ENCODE data around the gene CHD5. TPM values are rescaled to one million over a fixed set of nuclear protein-coding genes. Genes with fewer than 3 reads are reported as not detected.

The CHD5 gene
- total RNA-seq, 1 experiment from 2014 or later: 2.4 TPM

DNA sequence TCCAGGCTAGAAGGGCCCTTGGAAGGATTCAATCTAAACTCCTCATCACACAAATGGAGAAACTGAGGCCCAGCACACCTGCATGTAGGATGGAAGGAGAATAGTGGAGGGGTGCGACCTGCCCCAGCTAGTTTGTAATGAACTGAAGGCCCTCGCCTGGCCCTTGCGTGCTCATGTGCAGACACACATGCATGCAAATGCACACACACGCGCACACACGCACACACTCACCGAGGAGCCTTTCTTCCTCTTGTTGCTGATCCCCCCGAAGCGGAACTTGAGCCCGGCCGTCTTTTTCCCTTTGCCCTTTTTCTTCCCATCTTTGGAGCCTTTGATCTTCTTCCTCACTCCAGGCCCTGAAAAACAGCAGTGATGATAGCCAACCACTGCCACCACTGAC is 27.9 kb downstream of the CHD5 start:
- peaks cover 14% of the 10 kb centered on the region for H3K27me3 Mint-ChIP-seq (ENCODE audit: low read depth)
- no peak overlapping the region for H3K4me3 Mint-ChIP-seq
- ChIA-PET POLR2A (no interaction called here), CTCF (interaction anchor here (0.6 to 1.3 kb wide), 5 partner anchors 10 to 114 kb away, joined by 3 to 7 read pairs (median 3); no protein-coding TSS in a partner anchor)
- H3K36me3 Mint-ChIP-seq: no peaks in the 10 kb centered on the region
- no peak overlapping the region for H3K27ac Mint-ChIP-seq
- TF ChIP-seq GRHL2 (CRISPR knock-in tag; IDR thresholded peaks at IDR 0.05; ENCODE audit: insufficient replicate concordance, severe bottlenecking) (no peak), SMAD4 (CRISPR knock-in tag; IDR thresholded peaks at IDR 0.05) (no peak), CBFB (CRISPR knock-in tag; IDR thresholded peaks at IDR 0.05; ENCODE audit: low read depth) (no peak), RORB (CRISPR knock-in tag; IDR thresholded peaks at IDR 0.05) (no peak)
- TF ChIP-seq, protein P1, sequence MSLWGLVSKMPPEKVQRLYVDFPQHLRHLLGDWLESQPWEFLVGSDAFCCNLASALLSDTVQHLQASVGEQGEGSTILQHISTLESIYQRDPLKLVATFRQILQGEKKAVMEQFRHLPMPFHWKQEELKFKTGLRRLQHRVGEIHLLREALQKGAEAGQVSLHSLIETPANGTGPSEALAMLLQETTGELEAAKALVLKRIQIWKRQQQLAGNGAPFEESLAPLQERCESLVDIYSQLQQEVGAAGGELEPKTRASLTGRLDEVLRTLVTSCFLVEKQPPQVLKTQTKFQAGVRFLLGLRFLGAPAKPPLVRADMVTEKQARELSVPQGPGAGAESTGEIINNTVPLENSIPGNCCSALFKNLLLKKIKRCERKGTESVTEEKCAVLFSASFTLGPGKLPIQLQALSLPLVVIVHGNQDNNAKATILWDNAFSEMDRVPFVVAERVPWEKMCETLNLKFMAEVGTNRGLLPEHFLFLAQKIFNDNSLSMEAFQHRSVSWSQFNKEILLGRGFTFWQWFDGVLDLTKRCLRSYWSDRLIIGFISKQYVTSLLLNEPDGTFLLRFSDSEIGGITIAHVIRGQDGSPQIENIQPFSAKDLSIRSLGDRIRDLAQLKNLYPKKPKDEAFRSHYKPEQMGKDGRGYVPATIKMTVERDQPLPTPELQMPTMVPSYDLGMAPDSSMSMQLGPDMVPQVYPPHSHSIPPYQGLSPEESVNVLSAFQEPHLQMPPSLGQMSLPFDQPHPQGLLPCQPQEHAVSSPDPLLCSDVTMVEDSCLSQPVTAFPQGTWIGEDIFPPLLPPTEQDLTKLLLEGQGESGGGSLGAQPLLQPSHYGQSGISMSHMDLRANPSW (CRISPR knock-in tag; conservative IDR thresholded peaks at IDR 0.05; ENCODE audit: low read depth): no peak
- TF ChIP-seq, protein P2, sequence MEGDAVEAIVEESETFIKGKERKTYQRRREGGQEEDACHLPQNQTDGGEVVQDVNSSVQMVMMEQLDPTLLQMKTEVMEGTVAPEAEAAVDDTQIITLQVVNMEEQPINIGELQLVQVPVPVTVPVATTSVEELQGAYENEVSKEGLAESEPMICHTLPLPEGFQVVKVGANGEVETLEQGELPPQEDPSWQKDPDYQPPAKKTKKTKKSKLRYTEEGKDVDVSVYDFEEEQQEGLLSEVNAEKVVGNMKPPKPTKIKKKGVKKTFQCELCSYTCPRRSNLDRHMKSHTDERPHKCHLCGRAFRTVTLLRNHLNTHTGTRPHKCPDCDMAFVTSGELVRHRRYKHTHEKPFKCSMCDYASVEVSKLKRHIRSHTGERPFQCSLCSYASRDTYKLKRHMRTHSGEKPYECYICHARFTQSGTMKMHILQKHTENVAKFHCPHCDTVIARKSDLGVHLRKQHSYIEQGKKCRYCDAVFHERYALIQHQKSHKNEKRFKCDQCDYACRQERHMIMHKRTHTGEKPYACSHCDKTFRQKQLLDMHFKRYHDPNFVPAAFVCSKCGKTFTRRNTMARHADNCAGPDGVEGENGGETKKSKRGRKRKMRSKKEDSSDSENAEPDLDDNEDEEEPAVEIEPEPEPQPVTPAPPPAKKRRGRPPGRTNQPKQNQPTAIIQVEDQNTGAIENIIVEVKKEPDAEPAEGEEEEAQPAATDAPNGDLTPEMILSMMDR (IDR thresholded peaks at IDR 0.05): no peak
- ATAC-seq (no peak), DNase-seq (ENCODE audit: low spot score) (no peak)
- no peaks in the 10 kb centered on the region for H3K9me3 Mint-ChIP-seq
- H3K4me1 Mint-ChIP-seq: peaks cover 4% of the 10 kb centered on the region; the same call in 1 of the 2 replicates

DNA sequence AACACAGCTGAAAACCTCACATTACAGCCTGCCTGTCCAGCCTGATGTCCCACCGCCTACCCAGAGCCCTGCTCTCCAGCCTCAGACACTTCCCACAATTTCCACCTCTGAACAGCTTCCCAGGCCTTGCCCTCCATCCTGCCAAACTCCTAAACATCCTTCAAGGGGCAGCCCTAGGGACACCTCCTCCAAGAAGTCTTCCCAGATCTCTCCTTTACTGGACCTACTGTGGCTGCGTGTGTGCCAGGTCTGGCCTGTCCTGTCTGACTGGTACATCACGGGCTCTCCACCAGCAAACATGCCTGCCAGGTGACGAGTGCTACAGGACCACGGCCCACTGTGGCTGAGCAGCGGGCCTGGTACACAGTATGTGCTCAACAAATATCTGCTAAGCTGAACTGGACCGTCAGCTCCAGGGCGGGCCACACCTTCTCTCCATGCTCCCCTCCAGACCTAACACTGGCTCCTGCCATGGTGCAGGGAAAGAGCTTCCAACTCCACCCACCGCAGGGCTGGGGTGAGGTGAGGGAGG is 28.8 kb downstream of the CHD5 start:
- H3K36me3 Mint-ChIP-seq: no peaks in the 10 kb centered on the region
- ChIA-PET CTCF (interaction anchor here (0.6 to 0.8 kb wide), 2 partner anchors 10 to 54 kb away, joined by 3 to 4 read pairs; no protein-coding TSS in a partner anchor), POLR2A (no interaction called here)
- peaks cover 19% of the 10 kb centered on the region for H3K27me3 Mint-ChIP-seq (ENCODE audit: low read depth)
- no peak overlapping the region for H3K27ac Mint-ChIP-seq
- no peak overlapping the region for H3K4me3 Mint-ChIP-seq
- no peaks in the 10 kb centered on the region for H3K9me3 Mint-ChIP-seq
- peaks cover 4% of the 10 kb centered on the region; the same call in 1 of the 2 replicates for H3K4me1 Mint-ChIP-seq
- DNase-seq (ENCODE audit: low spot score) (no peak), ATAC-seq (no peak)
- TF ChIP-seq MXD4 (CRISPR knock-in tag; IDR thresholded peaks at IDR 0.05; ENCODE audit: borderline replicate concordance): no peak
- TF ChIP-seq, protein P3, sequence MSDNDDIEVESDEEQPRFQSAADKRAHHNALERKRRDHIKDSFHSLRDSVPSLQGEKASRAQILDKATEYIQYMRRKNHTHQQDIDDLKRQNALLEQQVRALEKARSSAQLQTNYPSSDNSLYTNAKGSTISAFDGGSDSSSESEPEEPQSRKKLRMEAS (CRISPR knock-in tag; IDR thresholded peaks at IDR 0.05): no peak
- no peak for TF ChIP-seq SMAD4 (CRISPR knock-in tag; IDR thresholded peaks at IDR 0.05)
- TF ChIP-seq JUN (CRISPR knock-in tag; IDR thresholded peaks at IDR 0.05): no peak
- TF ChIP-seq, protein P4, sequence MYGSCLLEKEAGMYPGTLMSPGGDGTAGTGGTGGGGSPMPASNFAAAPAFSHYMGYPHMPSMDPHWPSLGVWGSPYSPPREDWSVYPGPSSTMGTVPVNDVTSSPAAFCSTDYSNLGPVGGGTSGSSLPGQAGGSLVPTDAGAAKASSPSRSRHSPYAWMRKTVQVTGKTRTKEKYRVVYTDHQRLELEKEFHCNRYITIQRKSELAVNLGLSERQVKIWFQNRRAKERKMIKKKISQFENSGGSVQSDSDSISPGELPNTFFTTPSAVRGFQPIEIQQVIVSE (CRISPR knock-in tag; IDR thresholded peaks at IDR 0.05; ENCODE audit: borderline replicate concordance): no peak
- TF ChIP-seq, protein P5, sequence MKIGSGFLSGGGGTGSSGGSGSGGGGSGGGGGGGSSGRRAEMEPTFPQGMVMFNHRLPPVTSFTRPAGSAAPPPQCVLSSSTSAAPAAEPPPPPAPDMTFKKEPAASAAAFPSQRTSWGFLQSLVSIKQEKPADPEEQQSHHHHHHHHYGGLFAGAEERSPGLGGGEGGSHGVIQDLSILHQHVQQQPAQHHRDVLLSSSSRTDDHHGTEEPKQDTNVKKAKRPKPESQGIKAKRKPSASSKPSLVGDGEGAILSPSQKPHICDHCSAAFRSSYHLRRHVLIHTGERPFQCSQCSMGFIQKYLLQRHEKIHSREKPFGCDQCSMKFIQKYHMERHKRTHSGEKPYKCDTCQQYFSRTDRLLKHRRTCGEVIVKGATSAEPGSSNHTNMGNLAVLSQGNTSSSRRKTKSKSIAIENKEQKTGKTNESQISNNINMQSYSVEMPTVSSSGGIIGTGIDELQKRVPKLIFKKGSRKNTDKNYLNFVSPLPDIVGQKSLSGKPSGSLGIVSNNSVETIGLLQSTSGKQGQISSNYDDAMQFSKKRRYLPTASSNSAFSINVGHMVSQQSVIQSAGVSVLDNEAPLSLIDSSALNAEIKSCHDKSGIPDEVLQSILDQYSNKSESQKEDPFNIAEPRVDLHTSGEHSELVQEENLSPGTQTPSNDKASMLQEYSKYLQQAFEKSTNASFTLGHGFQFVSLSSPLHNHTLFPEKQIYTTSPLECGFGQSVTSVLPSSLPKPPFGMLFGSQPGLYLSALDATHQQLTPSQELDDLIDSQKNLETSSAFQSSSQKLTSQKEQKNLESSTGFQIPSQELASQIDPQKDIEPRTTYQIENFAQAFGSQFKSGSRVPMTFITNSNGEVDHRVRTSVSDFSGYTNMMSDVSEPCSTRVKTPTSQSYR (CRISPR knock-in tag; IDR thresholded peaks at IDR 0.05): no peak
- TF ChIP-seq, protein P6, sequence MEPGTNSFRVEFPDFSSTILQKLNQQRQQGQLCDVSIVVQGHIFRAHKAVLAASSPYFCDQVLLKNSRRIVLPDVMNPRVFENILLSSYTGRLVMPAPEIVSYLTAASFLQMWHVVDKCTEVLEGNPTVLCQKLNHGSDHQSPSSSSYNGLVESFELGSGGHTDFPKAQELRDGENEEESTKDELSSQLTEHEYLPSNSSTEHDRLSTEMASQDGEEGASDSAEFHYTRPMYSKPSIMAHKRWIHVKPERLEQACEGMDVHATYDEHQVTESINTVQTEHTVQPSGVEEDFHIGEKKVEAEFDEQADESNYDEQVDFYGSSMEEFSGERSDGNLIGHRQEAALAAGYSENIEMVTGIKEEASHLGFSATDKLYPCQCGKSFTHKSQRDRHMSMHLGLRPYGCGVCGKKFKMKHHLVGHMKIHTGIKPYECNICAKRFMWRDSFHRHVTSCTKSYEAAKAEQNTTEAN (CRISPR knock-in tag; IDR thresholded peaks at IDR 0.05): no peak
- no peak for TF ChIP-seq NFATC4 (CRISPR knock-in tag; IDR thresholded peaks at IDR 0.05)
- no peak for TF ChIP-seq EMX1 (CRISPR knock-in tag; IDR thresholded peaks at IDR 0.05)
- TF ChIP-seq ZNF263 (CRISPR knock-in tag; IDR thresholded peaks at IDR 0.05; ENCODE audit: low read depth): no peak
- TF ChIP-seq SOX15 (CRISPR knock-in tag; IDR thresholded peaks at IDR 0.05): no peak
- TF ChIP-seq PRRX2 (CRISPR knock-in tag; IDR thresholded peaks at IDR 0.05): no peak
- TF ChIP-seq, protein P7, sequence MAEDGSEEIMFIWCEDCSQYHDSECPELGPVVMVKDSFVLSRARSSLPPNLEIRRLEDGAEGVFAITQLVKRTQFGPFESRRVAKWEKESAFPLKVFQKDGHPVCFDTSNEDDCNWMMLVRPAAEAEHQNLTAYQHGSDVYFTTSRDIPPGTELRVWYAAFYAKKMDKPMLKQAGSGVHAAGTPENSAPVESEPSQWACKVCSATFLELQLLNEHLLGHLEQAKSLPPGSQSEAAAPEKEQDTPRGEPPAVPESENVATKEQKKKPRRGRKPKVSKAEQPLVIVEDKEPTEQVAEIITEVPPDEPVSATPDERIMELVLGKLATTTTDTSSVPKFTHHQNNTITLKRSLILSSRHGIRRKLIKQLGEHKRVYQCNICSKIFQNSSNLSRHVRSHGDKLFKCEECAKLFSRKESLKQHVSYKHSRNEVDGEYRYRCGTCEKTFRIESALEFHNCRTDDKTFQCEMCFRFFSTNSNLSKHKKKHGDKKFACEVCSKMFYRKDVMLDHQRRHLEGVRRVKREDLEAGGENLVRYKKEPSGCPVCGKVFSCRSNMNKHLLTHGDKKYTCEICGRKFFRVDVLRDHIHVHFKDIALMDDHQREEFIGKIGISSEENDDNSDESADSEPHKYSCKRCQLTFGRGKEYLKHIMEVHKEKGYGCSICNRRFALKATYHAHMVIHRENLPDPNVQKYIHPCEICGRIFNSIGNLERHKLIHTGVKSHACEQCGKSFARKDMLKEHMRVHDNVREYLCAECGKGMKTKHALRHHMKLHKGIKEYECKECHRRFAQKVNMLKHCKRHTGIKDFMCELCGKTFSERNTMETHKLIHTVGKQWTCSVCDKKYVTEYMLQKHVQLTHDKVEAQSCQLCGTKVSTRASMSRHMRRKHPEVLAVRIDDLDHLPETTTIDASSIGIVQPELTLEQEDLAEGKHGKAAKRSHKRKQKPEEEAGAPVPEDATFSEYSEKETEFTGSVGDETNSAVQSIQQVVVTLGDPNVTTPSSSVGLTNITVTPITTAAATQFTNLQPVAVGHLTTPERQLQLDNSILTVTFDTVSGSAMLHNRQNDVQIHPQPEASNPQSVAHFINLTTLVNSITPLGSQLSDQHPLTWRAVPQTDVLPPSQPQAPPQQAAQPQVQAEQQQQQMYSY (CRISPR knock-in tag; IDR thresholded peaks at IDR 0.05): no peak
